Left ventricle myocardium superior (tissue), 1 donor: ENCODE data around the gene KNL1. TPM values are rescaled to one million over a fixed set of nuclear protein-coding genes. Genes with fewer than 3 reads are reported as not detected.
"Not testable (repeated sequence)": the region's sequence is repeated elsewhere in the genome, so short reads cannot be mapped to it uniquely, and the experiment has no call there.

Experiments
- ATAC-seq: fragments of 200-7000 bp; cut with Tn5 transposase; one replicate; pipeline ENCODE4 v1.9.1; 2020; ENCODE audit warnings: mild to moderate bottlenecking, moderate library complexity
- DNase-seq: peaks from one replicate; pipeline ENCODE4 v3.0.0-alpha.2; 2020
- intact Hi-C: fragments of 100-400 bp; cut with micrococcal nuclease; formaldehyde crosslinking; loops from one replicate; pipeline ENCODE4 v1.11.0; 2022
- total RNA-seq: library from RNA; stranded (reverse); fragmentation: NEBNext Ultra II Directional; extraction: Animal tissue kit (Norgen Biotek cat#: 25700); gene quantifications from one replicate; pipeline ENCODE4 v1.2.1, GENCODE V29; 2021
- donor health status: DM: no; HTN: yes; CAD: no; lungs with severe emphysema.

Gene KNL1
- total RNA-seq, 1 donor from 2014 or later: 0.89 TPM

GRCh38 chr15:40630313-40630712 lies 36.3 kb downstream of the KNL1 start:
- ATAC-seq: no peak
- intact Hi-C loops: no loop called here
- DNase-seq: no peak

- no peak for ATAC-seq
- intact Hi-C loops: no loop called here
- DNase-seq: no peak
These were observed 39.1 kb downstream of the KNL1 start for GRCh38 chr15:40633178-40633577.

- DNase-seq (no peak), ATAC-seq (no peak)
- intact Hi-C loops: no loop called here
These were observed 43.2 kb downstream of the KNL1 start for GRCh38 chr15:40637221-40637745.

GRCh38 chr15:40639677-40640076 lies 45.6 kb downstream of the KNL1 start:
- DNase-seq (no peak), ATAC-seq (no peak)
- intact Hi-C loops: no loop called here

GRCh38 chr15:40647523-40647922 lies 53.5 kb downstream of the KNL1 start:
- intact Hi-C loops: no loop called here
- DNase-seq (no peak), ATAC-seq (no peak)

- intact Hi-C loops: no loop called here
- DNase-seq: no peak
- ATAC-seq: no peak
These were observed 56.4 kb downstream of the KNL1 start for GRCh38 chr15:40650479-40650878.

GRCh38 chr15:40660686-40661085 lies 66.6 kb downstream of the KNL1 start:
- intact Hi-C loops: no loop called here
- DNase-seq: no peak
- ATAC-seq: no peak

GRCh38 chr15:40664909-40665308 lies 70.9 kb downstream of the KNL1 start:
- intact Hi-C loops: no loop called here
- DNase-seq (no peak), ATAC-seq (no peak)

- DNase-seq, ATAC-seq, intact Hi-C loops: not testable (repeated sequence)
These were observed 82.2 kb downstream of the KNL1 start for GRCh38 chr15:40676290-40676689.

- ATAC-seq, DNase-seq, intact Hi-C loops: not testable (repeated sequence)
These were observed 82.9 kb downstream of the KNL1 start for GRCh38 chr15:40676906-40677305.

- intact Hi-C loops: no loop called here
- DNase-seq (no peak), ATAC-seq (no peak)
These were observed 86.1 kb downstream of the KNL1 start for GRCh38 chr15:40680151-40680550.

GRCh38 chr15:40680959-40681358 lies 86.9 kb downstream of the KNL1 start:
- DNase-seq, intact Hi-C loops, ATAC-seq: not testable (repeated sequence)

GRCh38 chr15:40684381-40684780 lies 90.3 kb downstream of the KNL1 start:
- intact Hi-C loops: no loop called here
- ATAC-seq (no peak), DNase-seq (no peak)

- intact Hi-C loops: no loop called here
- DNase-seq (no peak), ATAC-seq (no peak)
These were observed 91.3 kb downstream of the KNL1 start for GRCh38 chr15:40685376-40685775.

GRCh38 chr15:40688932-40689799 lies 95.1 kb downstream of the KNL1 start:
- intact Hi-C loops: no loop called here
- ATAC-seq: no peak
- no peak for DNase-seq

GRCh38 chr15:40691737-40692136 lies 97.7 kb downstream of the KNL1 start:
- intact Hi-C loops: no loop called here
- ATAC-seq: no peak

GRCh38 chr15:40693904-40694687 lies 100.0 kb downstream of the KNL1 start:
- no peak for DNase-seq
- intact Hi-C loops: no loop called here
- no peak for ATAC-seq

More at GRCh38 chr15:40691737-40692136, 97.7 kb downstream of the KNL1 start:
- no peak for DNase-seq

- intact Hi-C loops: no loop called here
- DNase-seq (peak; percentile 95), ATAC-seq (peak; percentile 99)
These were observed 100.8 kb downstream of the KNL1 start, which contains the start of gene RAD51 for GRCh38 chr15:40694688-40695468. RAD51 (plus strand) TSS chr15:40695174; CDS start chr15:40698759, 3,585 bp downstream.

GRCh38 chr15:40695469-40695890 lies 101.4 kb downstream of the KNL1 start:
- intact Hi-C loops: no loop called here
- DNase-seq: no peak
- no peak for ATAC-seq
